WTC11 (cell line): ENCODE measurements around the gene NTSR1. TPM values are rescaled to one million over a fixed set of nuclear protein-coding genes. Genes with fewer than 3 reads are reported as not detected.

Source experiments
- ATAC-seq: fragments of 200-7000 bp; cut with Tn5 transposase; 2 replicates; pipeline ENCODE4 v1.10.0; 2021; ENCODE audit warnings: mild to moderate bottlenecking, moderate library complexity
- CTCF ChIA-PET: fragments of 300-600 bp; sonication (Branson Sonifier 250); formaldehyde crosslinking; loops from one replicate; lab custom pipeline; 2021; ENCODE audit warnings: antibody characterized with exemption; lab: Charles Lee
- POLR2A ChIA-PET: fragments of 350-600 bp; sonication (Branson Sonifier 250); formaldehyde crosslinking; loops from one replicate; lab custom pipeline; 2021; ENCODE audit warnings: antibody characterized with exemption; lab: Charles Lee
- DNase-seq: peaks from one replicate; pipeline ENCODE4 v3.0.0; 2021; ENCODE audit warnings: low spot score
- H3K27ac Mint-ChIP-seq: 2 replicates; pipeline ENCODE4 v1.8.0; 2021; ENCODE audit warnings: mixed read lengths
- H3K27me3 Mint-ChIP-seq: 2 replicates; pipeline ENCODE4 v1.8.0; 2021; ENCODE audit warnings: low read depth, mild to moderate bottlenecking, moderate library complexity, mixed read lengths
- H3K36me3 Mint-ChIP-seq: 2 replicates; pipeline ENCODE4 v1.8.0; 2021; ENCODE audit warnings: mixed read lengths
- H3K4me1 Mint-ChIP-seq: 2 replicates; pipeline ENCODE4 v1.8.0; 2022; ENCODE audit warnings: mixed read lengths
- H3K4me3 Mint-ChIP-seq: 2 replicates; pipeline ENCODE4 v1.8.0; 2021; ENCODE audit warnings: mild to moderate bottlenecking, moderate library complexity, mixed read lengths
- H3K9me3 Mint-ChIP-seq: 2 replicates; pipeline ENCODE4 v1.8.0; 2021; ENCODE audit warnings: mixed read lengths
- ATF2 ChIP-seq: sonication (generic); formaldehyde crosslinking; IDR thresholded peaks from 2 replicates; pipeline ENCODE4 v1.8.1; 2022; ENCODE audit warnings: low read depth, missing genetic modification reagents, borderline replicate concordance
- E2F4 ChIP-seq: sonication (generic); formaldehyde crosslinking; IDR thresholded peaks from 2 replicates; pipeline ENCODE4 v1.8.1; 2022; ENCODE audit warnings: low read depth, mild to moderate bottlenecking, moderate library complexity, missing genetic modification reagents, borderline replicate concordance
- FOXP1 ChIP-seq: sonication (generic); formaldehyde crosslinking; IDR thresholded peaks from 2 replicates; pipeline ENCODE4 v1.8.0; 2022; ENCODE audit warnings: missing genetic modification reagents, mild to moderate bottlenecking, moderate library complexity, borderline replicate concordance
- GABPB1 ChIP-seq: sonication (generic); formaldehyde crosslinking; IDR thresholded peaks from 2 replicates; pipeline ENCODE4 v1.8.1; 2023; ENCODE audit warnings: mild to moderate bottlenecking, missing genetic modification reagents
- JUN ChIP-seq: sonication (generic); formaldehyde crosslinking; IDR thresholded peaks from 2 replicates; pipeline ENCODE4 v1.8.0; 2023; ENCODE audit warnings: mild to moderate bottlenecking, missing genetic modification reagents
- MYBL2 ChIP-seq: sonication (generic); formaldehyde crosslinking; IDR thresholded peaks from 2 replicates; pipeline ENCODE4 v1.8.1; 2023; ENCODE audit warnings: mild to moderate bottlenecking, moderate library complexity, missing genetic modification reagents
- NFE2L1 ChIP-seq: sonication (generic); formaldehyde crosslinking; IDR thresholded peaks from 2 replicates; pipeline ENCODE4 v1.8.1; 2023; ENCODE audit warnings: missing genetic modification reagents
- RELA ChIP-seq: sonication (generic); formaldehyde crosslinking; IDR thresholded peaks from 2 replicates; pipeline ENCODE4 v1.8.1; 2022; ENCODE audit warnings: missing genetic modification reagents, mild to moderate bottlenecking, borderline replicate concordance
- ZBTB21 ChIP-seq: sonication (generic); formaldehyde crosslinking; IDR thresholded peaks from 2 replicates; pipeline ENCODE4 v1.8.1; 2023; ENCODE audit warnings: mild to moderate bottlenecking, missing genetic modification reagents, borderline replicate concordance
- ZNF219 ChIP-seq: sonication (generic); formaldehyde crosslinking; IDR thresholded peaks from 2 replicates; pipeline ENCODE4 v1.8.0; 2023; ENCODE audit warnings: missing genetic modification reagents, mild to moderate bottlenecking, borderline replicate concordance
- ZNF512 ChIP-seq: sonication (generic); formaldehyde crosslinking; IDR thresholded peaks from 2 replicates; pipeline ENCODE4 v1.8.1; 2022; ENCODE audit warnings: missing genetic modification reagents, borderline replicate concordance
- ZNF532 ChIP-seq: fragments of 250-450 bp; sonication (Bioruptor Pico); IDR thresholded peaks from 2 replicates; pipeline ENCODE4 v1.9.0; 2021; ENCODE audit warnings: mild to moderate bottlenecking, borderline replicate concordance
- ZNF671 ChIP-seq: fragments of 250-450 bp; sonication (Bioruptor Pico); IDR thresholded peaks from 2 replicates; pipeline ENCODE4 v1.8.0; 2021; ENCODE audit warnings: mild to moderate bottlenecking
- total RNA-seq: library from RNA; stranded (reverse); gene quantifications from 3 replicates; pipeline ENCODE4 v1.2.3, GENCODE V29; 2021
- TF ChIP-seq, protein P1 (sequence below): sonication (generic); formaldehyde crosslinking; conservative IDR thresholded peaks from 2 replicates; pipeline ENCODE4 v1.8.1; 2022; ENCODE audit warnings: mild to moderate bottlenecking, missing genetic modification reagents
- TF ChIP-seq, protein P2 (sequence below): sonication (generic); formaldehyde crosslinking; IDR thresholded peaks from 2 replicates; pipeline ENCODE4 v1.8.0; 2023; ENCODE audit warnings: missing genetic modification reagents

Gene NTSR1
- total RNA-seq, 1 experiment from 2014 or later = 0.63 TPM

GRCh38 chr20:62669249-62669648 is 39.4 kb upstream of the NTSR1 start (continued):
- TF ChIP-seq ZBTB21 (CRISPR knock-in tag) (no peak), ZNF532 (no peak), ATF2 (CRISPR knock-in tag) (no peak), ZNF512 (no peak)

- ATAC-seq (no peak), DNase-seq (no peak)
- TF ChIP-seq E2F4 (no peak), RELA (CRISPR knock-in tag) (no peak), JUN (no peak), GABPB1 (CRISPR knock-in tag) (no peak), MYBL2 (CRISPR knock-in tag) (no peak), NFE2L1 (CRISPR knock-in tag) (no peak), FOXP1 (CRISPR knock-in tag) (no peak), ZNF219 (CRISPR knock-in tag) (no peak), ZNF671 (CRISPR knock-in tag) (no peak)
- TF ChIP-seq, protein P1, sequence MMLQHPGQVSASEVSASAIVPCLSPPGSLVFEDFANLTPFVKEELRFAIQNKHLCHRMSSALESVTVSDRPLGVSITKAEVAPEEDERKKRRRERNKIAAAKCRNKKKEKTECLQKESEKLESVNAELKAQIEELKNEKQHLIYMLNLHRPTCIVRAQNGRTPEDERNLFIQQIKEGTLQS (CRISPR knock-in tag) = no peak
- TF ChIP-seq, protein P2, sequence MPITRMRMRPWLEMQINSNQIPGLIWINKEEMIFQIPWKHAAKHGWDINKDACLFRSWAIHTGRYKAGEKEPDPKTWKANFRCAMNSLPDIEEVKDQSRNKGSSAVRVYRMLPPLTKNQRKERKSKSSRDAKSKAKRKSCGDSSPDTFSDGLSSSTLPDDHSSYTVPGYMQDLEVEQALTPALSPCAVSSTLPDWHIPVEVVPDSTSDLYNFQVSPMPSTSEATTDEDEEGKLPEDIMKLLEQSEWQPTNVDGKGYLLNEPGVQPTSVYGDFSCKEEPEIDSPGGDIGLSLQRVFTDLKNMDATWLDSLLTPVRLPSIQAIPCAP = no peak
- CTCF ChIA-PET = interaction anchor here (1.5 to 4.1 kb wide), 2 partner anchors 121 to 124 kb away, joined by 4 to 26 read pairs; no protein-coding TSS in a partner anchor
- H3K4me3 Mint-ChIP-seq = no peak overlapping the region
- H3K27me3 Mint-ChIP-seq = no peaks in the 10 kb centered on the region
- H3K4me1 Mint-ChIP-seq = no peaks in the 10 kb centered on the region
- no peak overlapping the region for H3K27ac Mint-ChIP-seq
- POLR2A ChIA-PET = no interaction called here
- no peaks in the 10 kb centered on the region for H3K36me3 Mint-ChIP-seq
- H3K9me3 Mint-ChIP-seq = no peaks in the 10 kb centered on the region
These were observed 38.5 kb upstream of the NTSR1 start for GRCh38 chr20:62670156-62670555.
